Skin epidermis (tissue), 12 donors: ENCODE measurements around the gene CADM2.
"Not testable (repeated sequence)": the region's sequence is repeated elsewhere in the genome, so short reads cannot be mapped to it uniquely, and the experiment has no call there.

ENCODE experiments used
- H3K27ac ChIP-seq, 21 experiments: fragments of 200-600 bp; sonication (generic) in 11 of 21; one replicate each; pipeline ENCODE4 v1.5.0; 2020; ENCODE audit warnings: mild to moderate bottlenecking in 3 of 21, inconsistent platforms in 2 of 21, moderate library complexity in 2 of 21
- H3K4me3 ChIP-seq, 7 experiments: fragments of 200-600 bp; sonication (generic) in 2 of 7; one replicate each; pipeline ENCODE4 v1.5.0; 2020; ENCODE audit warnings: inconsistent platforms in 2 of 7, mild to moderate bottlenecking in 2 of 7, moderate library complexity in 1 of 7

Gene CADM2

GRCh38 chr3:84958495-84959469 lies at the start of gene CADM2:
Gene CADM2 (plus strand): TSS chr3:84958989.
- Histone ChIP-seq H3K27ac (peak within 1 kb of the TSS in 1 of 21 experiments; percentile 38), H3K4me3 (peak within 1 kb of the TSS; percentile 18 to 53 (median 31))

GRCh38 chr3:84918592-84918991 lies 40.2 kb upstream of the CADM2 start:
- H3K27ac ChIP-seq, H3K4me3 ChIP-seq: not testable (repeated sequence)

GRCh38 chr3:84922682-84923081 lies 36.1 kb upstream of the CADM2 start:
- Histone ChIP-seq H3K27ac (no peak overlapping the region), H3K4me3 (no peak overlapping the region)

DNA sequence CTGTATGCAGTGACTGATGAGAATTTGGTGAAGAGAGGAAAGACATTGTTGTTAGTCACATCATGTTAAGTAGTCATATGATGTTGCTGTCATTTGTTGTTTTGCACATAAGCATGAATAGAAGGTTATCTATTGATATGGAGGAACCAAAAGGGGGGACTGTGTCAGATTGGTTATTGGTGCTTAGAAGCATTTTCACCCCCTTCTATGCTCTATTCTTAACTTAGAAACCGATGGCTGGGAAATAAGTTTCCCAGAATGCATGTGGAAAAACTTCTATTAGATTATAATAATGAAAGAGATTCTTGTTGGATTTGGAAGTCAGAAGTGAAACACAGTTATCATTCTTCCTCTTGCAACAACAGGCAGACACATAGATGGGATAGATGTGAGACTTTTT lies 33.2 kb upstream of the CADM2 start:
- Histone ChIP-seq H3K4me3 (no peak overlapping the region), H3K27ac (no peak overlapping the region)

DNA sequence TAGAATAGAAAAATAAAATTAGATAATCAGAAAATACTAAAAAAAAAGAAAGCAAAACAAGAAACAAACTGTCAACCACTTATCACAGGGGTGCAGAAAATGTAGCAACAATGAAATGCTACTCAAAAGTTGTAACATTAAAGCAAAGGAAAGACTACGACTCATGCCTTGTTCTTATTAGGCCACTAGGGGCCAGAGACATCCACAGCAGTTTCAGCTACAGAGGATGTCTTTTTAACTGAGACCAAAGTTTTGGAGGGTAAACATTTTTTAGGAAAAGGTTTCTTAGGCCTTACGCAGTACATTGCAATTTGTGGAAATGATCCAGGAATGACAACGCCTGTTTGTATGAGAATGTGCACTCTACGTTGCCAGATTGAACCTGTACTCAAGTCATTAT lies 15.4 kb upstream of the CADM2 start:
- H3K27ac ChIP-seq: no peak overlapping the region

GRCh38 chr3:84946240-84946639 lies 12.5 kb upstream of the CADM2 start:
- Histone ChIP-seq H3K4me3 (no peak overlapping the region), H3K27ac (no peak overlapping the region)

More for the DNA sequence above, 15.4 kb upstream of the CADM2 start:
- no peak overlapping the region for H3K4me3 ChIP-seq

GRCh38 chr3:84959470-84960271 lies 882 bp downstream of the CADM2 start:
- Histone ChIP-seq H3K4me3 (peak overlapping the region in 6 of 7 experiments; percentile 18 to 53 (median 37)), H3K27ac (peak overlapping the region in 1 of 21 experiments; percentile 38)

DNA sequence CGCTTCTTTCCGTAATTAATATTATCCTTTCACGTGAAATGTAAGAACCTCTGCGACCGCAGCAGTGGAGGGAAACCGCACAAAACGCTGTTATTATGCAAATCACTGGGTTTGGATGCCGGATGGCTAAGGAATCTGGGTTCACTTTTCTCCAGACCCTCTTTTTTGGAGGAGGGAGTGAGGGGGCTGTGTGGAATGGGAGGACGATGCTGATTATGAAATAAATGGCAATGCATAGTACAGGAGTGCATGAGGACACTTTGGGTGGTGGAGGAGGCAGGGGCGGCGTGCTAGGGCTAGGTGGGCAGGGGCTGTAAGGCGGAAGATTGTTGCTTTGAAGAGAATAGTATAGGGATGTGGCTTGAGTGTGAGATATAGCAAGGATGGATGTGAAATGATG lies 1.8 kb downstream of the CADM2 start:
- no peak overlapping the region for H3K4me3 ChIP-seq
- H3K27ac ChIP-seq: no peak overlapping the region

DNA sequence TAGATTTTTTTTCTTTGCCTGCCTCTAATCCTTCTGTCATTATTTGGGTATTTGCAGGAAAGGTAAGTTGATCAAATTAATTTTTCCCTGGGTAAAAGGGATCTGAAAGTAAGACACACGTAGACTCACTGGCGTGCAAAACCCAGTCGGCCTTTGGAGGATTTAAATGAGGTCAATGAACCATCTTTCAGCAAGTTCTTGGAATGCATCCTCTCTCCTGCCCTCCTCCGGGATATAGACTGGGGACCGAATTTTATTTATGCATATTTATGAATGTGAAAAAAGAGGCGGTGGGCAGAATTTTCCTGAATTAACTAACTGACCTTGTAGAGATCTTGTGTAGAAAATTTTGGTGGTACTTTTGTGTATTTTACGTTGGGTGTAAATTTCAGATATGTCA lies 2.2 kb downstream of the CADM2 start:
- Histone ChIP-seq H3K27ac (no peak overlapping the region), H3K4me3 (no peak overlapping the region)

- Histone ChIP-seq H3K27ac (no peak overlapping the region), H3K4me3 (no peak overlapping the region)
Measured at GRCh38 chr3:84961521-84962255, 2.9 kb downstream of the CADM2 start.

GRCh38 chr3:84962415-84962814 lies 3.6 kb downstream of the CADM2 start:
- no peak overlapping the region for H3K4me3 ChIP-seq
- no peak overlapping the region for H3K27ac ChIP-seq

DNA sequence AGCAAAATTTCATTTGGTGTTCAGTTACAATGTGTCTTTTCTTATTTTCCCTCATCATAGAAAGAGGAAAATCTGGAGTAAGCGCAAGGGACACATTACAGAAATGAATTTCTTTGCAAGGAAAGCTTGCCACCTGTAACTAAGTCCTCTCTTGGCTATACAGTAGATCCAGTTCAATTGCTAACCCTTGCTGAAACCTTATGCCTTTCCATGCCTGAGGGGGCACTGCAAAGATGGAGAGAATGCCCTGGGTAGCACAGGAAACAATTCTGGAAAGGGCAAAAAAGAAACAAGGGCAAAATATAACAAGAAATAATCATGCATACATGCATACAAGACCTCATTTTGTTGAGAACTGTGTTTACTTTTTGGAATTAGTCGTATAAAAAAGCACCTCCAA lies 4.3 kb downstream of the CADM2 start:
- no peak overlapping the region for H3K27ac ChIP-seq
- H3K4me3 ChIP-seq: no peak overlapping the region

DNA sequence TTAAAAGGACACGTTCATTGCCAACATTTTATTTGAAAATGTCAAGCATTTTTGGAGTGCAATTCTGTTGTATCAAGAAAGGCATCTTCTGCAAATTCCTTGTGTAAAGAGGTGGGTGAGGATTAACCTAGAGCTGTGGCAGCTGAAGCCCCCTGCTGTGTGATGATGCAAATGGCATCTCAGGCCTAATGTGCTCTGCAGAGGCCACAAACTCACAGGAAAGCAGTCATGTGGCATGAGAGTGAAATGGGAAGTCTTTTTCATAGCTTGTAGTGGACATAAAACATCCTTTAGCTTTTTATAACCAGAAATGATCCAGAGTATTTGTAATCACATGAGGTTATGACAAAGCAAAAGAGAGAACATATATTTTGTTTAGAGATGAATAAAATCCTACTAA lies 6.4 kb downstream of the CADM2 start:
- no peak overlapping the region for H3K4me3 ChIP-seq
- H3K27ac ChIP-seq: no peak overlapping the region

GRCh38 chr3:84967767-84968581 lies 9.2 kb downstream of the CADM2 start:
- Histone ChIP-seq H3K4me3 (no peak overlapping the region), H3K27ac (no peak overlapping the region)

DNA sequence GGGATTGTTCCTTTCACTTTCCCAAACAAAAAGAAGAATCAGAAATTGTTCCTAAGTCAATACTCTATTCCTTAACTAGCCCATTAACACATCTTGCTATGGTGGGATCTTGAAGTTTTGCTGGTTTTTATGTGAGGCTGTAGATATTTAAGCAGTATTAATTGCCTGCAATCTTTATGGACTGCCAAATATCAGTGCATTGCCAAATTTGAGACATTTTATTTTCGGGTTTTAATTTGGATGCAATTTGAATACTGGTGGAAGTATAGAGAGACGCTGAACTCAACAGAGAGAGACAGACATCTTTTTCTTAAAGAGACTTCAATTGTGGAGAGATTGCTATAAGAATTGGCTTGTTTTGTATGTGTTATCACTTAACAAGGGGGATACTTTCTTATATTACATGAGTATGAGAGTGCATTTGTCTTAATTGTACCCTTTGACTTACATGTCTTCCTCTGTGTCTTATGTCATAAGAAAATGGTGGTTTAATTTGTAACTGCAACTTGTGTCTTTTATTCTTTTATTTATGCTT lies 10.0 kb downstream of the CADM2 start:
- Histone ChIP-seq H3K27ac (no peak overlapping the region), H3K4me3 (no peak overlapping the region)

GRCh38 chr3:84974347-84974746 lies 15.6 kb downstream of the CADM2 start:
- H3K27ac ChIP-seq: no peak overlapping the region

GRCh38 chr3:84977021-84977420 lies 18.2 kb downstream of the CADM2 start:
- Histone ChIP-seq H3K27ac (no peak overlapping the region), H3K4me3 (no peak overlapping the region)

More at GRCh38 chr3:84974347-84974746, 15.6 kb downstream of the CADM2 start:
- H3K4me3 ChIP-seq: no peak overlapping the region

DNA sequence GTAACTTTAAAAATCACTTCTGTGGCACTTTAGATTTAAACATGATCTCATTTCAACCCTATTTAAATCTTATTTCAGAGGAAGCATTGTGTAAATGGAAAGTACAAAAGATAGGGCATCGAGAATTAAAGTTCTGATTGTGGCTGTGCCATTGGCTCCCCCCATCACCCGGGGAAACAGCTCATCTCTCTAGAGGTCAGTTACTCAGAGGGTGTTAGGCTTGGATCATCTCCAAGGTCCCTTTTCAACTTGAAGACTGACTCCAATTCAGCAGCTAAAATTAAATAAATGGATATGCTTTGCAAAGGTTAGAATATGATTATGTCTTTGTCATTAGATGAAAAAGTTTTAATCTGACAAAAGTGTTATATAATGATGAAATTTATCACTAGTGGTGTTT lies 20.1 kb downstream of the CADM2 start:
- H3K4me3 ChIP-seq: no peak overlapping the region
- no peak overlapping the region for H3K27ac ChIP-seq

GRCh38 chr3:84980011-84980410 lies 21.2 kb downstream of the CADM2 start:
- H3K27ac ChIP-seq: no peak overlapping the region
- H3K4me3 ChIP-seq: no peak overlapping the region
